CD4-positive, alpha-beta T cell (primary cell): ENCODE measurements around the gene VWF. TPM values are rescaled to one million over a fixed set of nuclear protein-coding genes. Genes with fewer than 3 reads are reported as not detected.
"Not testable (repeated sequence)": the region's sequence is repeated elsewhere in the genome, so short reads cannot be mapped to it uniquely, and the experiment has no call there.

Source experiments
- ATAC-seq: fragments of 200-7000 bp; cut with Tn5 transposase; one replicate; pipeline ENCODE4 v1.10.0; 2022; ENCODE audit warnings: mild to moderate bottlenecking; ENCODE audit not compliant: poor library complexity
- CTCF ChIA-PET: fragments of 350-600 bp; sonication (Branson Sonifier 250); formaldehyde crosslinking; loops from one replicate; lab custom pipeline; 2021; ENCODE audit warnings: antibody characterized with exemption, inconsistent platforms; lab: Charles Lee
- POLR2A ChIA-PET: fragments of 350-600 bp; sonication (Branson Sonifier 250); formaldehyde crosslinking; loops from one replicate; lab custom pipeline; 2021; ENCODE audit warnings: antibody characterized with exemption, inconsistent platforms; lab: Charles Lee
- DNase-seq, 14 experiments: peaks; one replicate each; pipeline ENCODE4 v3.0.0-alpha.2; 2013 to 2020; ENCODE audit warnings: mixed read lengths in 2 of 14
- H3K27ac ChIP-seq, 2 donors: one replicate each; pipeline versions ENCODE4 v1.5.1 to v1.7.0; 2013; ENCODE audit warnings: low read length in 2 of 2, low read depth in 1 of 2, mild to moderate bottlenecking in 1 of 2
- H3K27me3 ChIP-seq, 2 experiments: 1 replicate in 1 of 2; 2 replicates in 1 of 2; pipeline versions ENCODE4 v1.6.1 to v1.7.0; 2013; ENCODE audit warnings: low read length in 2 of 2, control low read depth in 1 of 2, mild to moderate bottlenecking in 1 of 2, moderate library complexity in 1 of 2; ENCODE audit not compliant: insufficient read depth in 2 of 2, control insufficient read depth in 1 of 2
- H3K36me3 ChIP-seq: one replicate; pipeline ENCODE4 v1.6.1; 2013; ENCODE audit warnings: low read length, control low read depth; ENCODE audit not compliant: insufficient read depth
- H3K4me1 ChIP-seq: one replicate; pipeline ENCODE4 v1.6.1; 2013; ENCODE audit warnings: low read length, control low read depth; ENCODE audit not compliant: insufficient read depth
- H3K4me3 ChIP-seq: one replicate; pipeline ENCODE4 v1.5.1; 2013; ENCODE audit warnings: mild to moderate bottlenecking, low read length, moderate library complexity
- H3K9me3 ChIP-seq, 2 experiments: 1 replicate in 1 of 2; 2 replicates in 1 of 2; pipeline versions ENCODE4 v1.6.1 to v1.7.0; 2013; ENCODE audit warnings: low read length in 2 of 2, mild to moderate bottlenecking in 2 of 2, control low read depth in 1 of 2, moderate library complexity in 1 of 2; ENCODE audit not compliant: control insufficient read depth in 1 of 2, insufficient read depth in 1 of 2
- H3K27ac Mint-ChIP-seq: one replicate; pipeline ENCODE4 v1.8.0; 2020; ENCODE audit warnings: mixed read lengths
- H3K27me3 Mint-ChIP-seq: one replicate; pipeline ENCODE4 v1.8.0; 2021; ENCODE audit warnings: mixed read lengths
- H3K36me3 Mint-ChIP-seq: one replicate; pipeline ENCODE4 v1.8.0; 2021; ENCODE audit warnings: low read depth, mixed read lengths
- H3K4me1 Mint-ChIP-seq: one replicate; pipeline ENCODE4 v1.8.0; 2021; ENCODE audit warnings: low read depth, mixed read lengths
- H3K4me3 Mint-ChIP-seq: one replicate; pipeline ENCODE4 v1.8.0; 2020; ENCODE audit warnings: mild to moderate bottlenecking, mixed read lengths
- H3K9me3 Mint-ChIP-seq: one replicate; pipeline ENCODE4 v1.8.0; 2020; ENCODE audit warnings: mixed read lengths
- CTCF ChIP-seq: fragments of 200-600 bp; IDR thresholded peaks from one replicate; pipeline ENCODE4 v1.8.0; 2022; ENCODE audit warnings: antibody characterized with exemption, mild to moderate bottlenecking
- intact Hi-C, 2 experiments: fragments of 100-400 bp; cut with DNase I in 1 of 2; cut with micrococcal nuclease in 1 of 2; formaldehyde crosslinking; loops; one replicate each; pipeline versions ENCODE4 v1.15.1 to v1.9.0; 2023 to 2025; cut with DNase I, micrococcal nuclease
- total RNA-seq, 174 experiments: library from RNA in 2 of 174; stranded (reverse) in 2 of 174; gene quantifications; one replicate each; pipeline ENCODE4 v1.2.3 and lab custom pipeline; 2021 to 2026

Gene VWF
- total RNA-seq, 2 experiments from 2014 or later = 0.20 TPM; not detected in 1

DNA sequence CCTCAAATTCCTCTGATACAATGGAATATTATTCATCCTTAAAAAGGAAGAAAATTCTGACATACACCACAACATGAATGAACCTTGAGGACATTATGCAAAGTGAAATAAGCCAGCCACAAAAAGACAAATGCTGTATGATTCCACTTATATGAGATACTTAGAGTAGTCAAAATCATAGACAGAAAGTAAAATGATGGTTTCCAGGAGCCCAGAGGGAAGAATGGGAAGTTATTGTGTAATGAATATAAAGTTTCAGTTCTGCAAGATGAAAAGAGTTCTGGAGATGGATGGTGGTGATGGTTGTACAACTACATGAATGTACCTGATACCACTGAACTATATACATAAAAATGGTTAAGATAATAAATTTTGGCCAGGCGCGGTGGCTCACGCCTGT lies 18.3 kb downstream of the VWF start:
- no peaks in the 10 kb centered on the region for H3K9me3 ChIP-seq
- Mint-ChIP-seq H3K4me3 (no peak overlapping the region), H3K36me3 (no peaks in the 10 kb centered on the region), H3K27me3 (no peaks in the 10 kb centered on the region), H3K4me1 (no peaks in the 10 kb centered on the region), H3K27ac (no peak overlapping the region), H3K9me3 (no peaks in the 10 kb centered on the region)
- no peaks in the 10 kb centered on the region for H3K4me1 ChIP-seq
- POLR2A ChIA-PET = no interaction called here
- peaks cover 0 to 4% of the 10 kb centered on the region in 2 experiments for H3K27me3 ChIP-seq
- ATAC-seq (no peak), DNase-seq (no peak)
- no peaks in the 10 kb centered on the region for H3K36me3 ChIP-seq
- CTCF ChIA-PET = no interaction called here
- intact Hi-C loops = no loop called here
- no peak overlapping the region for H3K27ac ChIP-seq
- TF ChIP-seq CTCF = no peak
- H3K4me3 ChIP-seq = no peak overlapping the region

GRCh38 chr12:6104842-6105241 lies 19.6 kb downstream of the VWF start:
- no peak for DNase-seq
- ChIA-PET CTCF (no interaction called here), POLR2A (no interaction called here)
- no peak for TF ChIP-seq CTCF
- no peaks in the 10 kb centered on the region for H3K27me3 ChIP-seq
- ATAC-seq = no peak
- no peak overlapping the region for H3K4me3 ChIP-seq
- no peaks in the 10 kb centered on the region for H3K36me3 ChIP-seq
- intact Hi-C loops = no loop called here
- H3K9me3 Mint-ChIP-seq = no peaks in the 10 kb centered on the region
- H3K9me3 ChIP-seq = no peaks in the 10 kb centered on the region
- no peak overlapping the region for H3K27ac ChIP-seq
- no peak overlapping the region for H3K27ac Mint-ChIP-seq
- no peaks in the 10 kb centered on the region for H3K27me3 Mint-ChIP-seq
- no peak overlapping the region for H3K4me3 Mint-ChIP-seq
- H3K36me3 Mint-ChIP-seq = no peaks in the 10 kb centered on the region
- H3K4me1 Mint-ChIP-seq = no peaks in the 10 kb centered on the region
- H3K4me1 ChIP-seq = no peaks in the 10 kb centered on the region

GRCh38 chr12:6104027-6104426 lies 20.4 kb downstream of the VWF start:
- Mint-ChIP-seq H3K36me3 (no peaks in the 10 kb centered on the region), H3K4me1 (no peaks in the 10 kb centered on the region), H3K27ac (no peak overlapping the region), H3K27me3 (no peaks in the 10 kb centered on the region), H3K4me3 (no peak overlapping the region), H3K9me3 (no peaks in the 10 kb centered on the region)
- ATAC-seq = no peak
- no peaks in the 10 kb centered on the region for H3K36me3 ChIP-seq
- TF ChIP-seq CTCF = no peak
- CTCF ChIA-PET = no interaction called here
- POLR2A ChIA-PET = no interaction called here
- no peak overlapping the region for H3K27ac ChIP-seq
- H3K9me3 ChIP-seq = no peaks in the 10 kb centered on the region
- intact Hi-C loops = no loop called here
- no peaks in the 10 kb centered on the region for H3K4me1 ChIP-seq
- H3K4me3 ChIP-seq = no peak overlapping the region
- no peak for DNase-seq
- H3K27me3 ChIP-seq = no peaks in the 10 kb centered on the region

DNA sequence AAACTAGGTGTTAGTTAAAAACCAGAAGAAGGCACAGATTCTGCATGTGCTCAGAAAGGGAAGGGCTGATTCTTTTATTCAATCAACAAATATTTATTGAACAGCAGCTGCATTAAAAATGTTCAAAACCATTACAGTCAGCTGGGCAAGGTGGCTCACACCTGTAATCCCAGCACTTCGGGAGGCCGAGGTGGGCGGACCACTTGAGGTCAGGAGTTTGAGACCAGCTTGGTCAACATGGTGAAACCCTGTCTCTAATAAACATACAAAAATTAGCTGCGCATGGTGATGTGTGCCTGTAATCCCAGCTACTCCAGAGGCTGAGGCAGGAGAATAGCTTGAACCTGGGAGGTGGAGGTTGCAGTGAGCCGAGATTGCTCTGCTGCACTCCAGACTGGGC lies 22.4 kb downstream of the VWF start:
- H3K4me1 Mint-ChIP-seq, ATAC-seq, H3K27me3 ChIP-seq, intact Hi-C loops, POLR2A ChIA-PET, CTCF ChIA-PET, H3K36me3 ChIP-seq, H3K4me1 ChIP-seq, H3K36me3 Mint-ChIP-seq, DNase-seq, H3K27ac Mint-ChIP-seq, H3K9me3 Mint-ChIP-seq, H3K4me3 Mint-ChIP-seq, H3K27ac ChIP-seq, H3K27me3 Mint-ChIP-seq, H3K4me3 ChIP-seq, H3K9me3 ChIP-seq: not testable (repeated sequence)
